ENCODE measurements around the gene ZNF408.

The ZNF408 gene

GRCh38 chr11:46661836-46662235 is 39.0 kb upstream of the ZNF408 start:
- intact Hi-C loops (cut with DNase I; ENCODE audit: low total_unique reads): no loop called here
- H3K4me1 ChIP-seq: peaks cover 0 to 28% (median 4%) of the 10 kb centered on the region in 4 donors
- peaks cover 78 to 99% (median 84%) of the 10 kb centered on the region in 3 donors for H3K36me3 ChIP-seq

GRCh38 chr11:46662366-46662765 is 38.5 kb upstream of the ZNF408 start:
- Histone ChIP-seq H3K36me3 (peaks cover 73 to 99% (median 82%) of the 10 kb centered on the region in 3 donors), H3K4me1 (peaks cover 0 to 33% (median 8%) of the 10 kb centered on the region in 4 donors), H3K9me3 (no peaks in the 10 kb centered on the region), H3K4me3 (no peak overlapping the region), H3K27ac (no peak overlapping the region), H3K27me3 (no peaks in the 10 kb centered on the region)
- intact Hi-C loops (cut with DNase I; ENCODE audit: low total_unique reads): no loop called here
- no peak for TF ChIP-seq CTCF (IDR thresholded peaks at IDR 0.05)
- no peak for DNase-seq

More at GRCh38 chr11:46661836-46662235, 39.0 kb upstream of the ZNF408 start:
- no peak for TF ChIP-seq CTCF (IDR thresholded peaks at IDR 0.05)
- no peak overlapping the region for H3K27ac ChIP-seq
- H3K4me3 ChIP-seq: no peak overlapping the region
- no peaks in the 10 kb centered on the region for H3K9me3 ChIP-seq
- no peaks in the 10 kb centered on the region for H3K27me3 ChIP-seq
- DNase-seq: no peak

- peak in 1 of 2 donors; percentile 10 for DNase-seq
- peak overlapping the region; percentile 37 to 64 for H3K27ac ChIP-seq
- H3K9me3 ChIP-seq: no peaks in the 10 kb centered on the region
- intact Hi-C loops (cut with DNase I; ENCODE audit: low total_unique reads): no loop called here
- H3K27me3 ChIP-seq: no peaks in the 10 kb centered on the region
- TF ChIP-seq CTCF (IDR thresholded peaks at IDR 0.05): no peak
- H3K36me3 ChIP-seq: peaks cover 67 to 99% (median 82%) of the 10 kb centered on the region in 3 donors
- peaks cover 0 to 37% (median 9%) of the 10 kb centered on the region in 4 donors for H3K4me1 ChIP-seq
- H3K4me3 ChIP-seq: no peak overlapping the region
Observed at GRCh38 chr11:46663277-46663940, 37.4 kb upstream of the ZNF408 start.

GRCh38 chr11:46664612-46665011 is 36.2 kb upstream of the ZNF408 start:
- H3K4me3 ChIP-seq: no peak overlapping the region
- H3K27me3 ChIP-seq: no peaks in the 10 kb centered on the region
- peak in 1 of 2 donors; percentile 32 for DNase-seq
- no peak for TF ChIP-seq CTCF (IDR thresholded peaks at IDR 0.05)
- peaks cover 0 to 31% (median 9%) of the 10 kb centered on the region in 4 donors for H3K4me1 ChIP-seq
- peak overlapping the region; percentile 3 to 64 for H3K27ac ChIP-seq
- peaks cover 67 to 99% (median 82%) of the 10 kb centered on the region in 3 donors for H3K36me3 ChIP-seq
- no peaks in the 10 kb centered on the region for H3K9me3 ChIP-seq
- intact Hi-C loops (cut with DNase I; ENCODE audit: low total_unique reads): no loop called here

- no peak for TF ChIP-seq CTCF (IDR thresholded peaks at IDR 0.05)
- intact Hi-C loops (cut with DNase I; ENCODE audit: low total_unique reads): no loop called here
- peak in 1 of 2 donors; percentile 54 for DNase-seq
- Histone ChIP-seq H3K4me1 (peaks cover 0 to 31% (median 9%) of the 10 kb centered on the region in 4 donors), H3K27ac (peak overlapping the region; percentile 3 to 64), H3K9me3 (no peaks in the 10 kb centered on the region), H3K4me3 (no peak overlapping the region), H3K27me3 (no peaks in the 10 kb centered on the region), H3K36me3 (peaks cover 68 to 99% (median 83%) of the 10 kb centered on the region in 3 donors)
Observed at GRCh38 chr11:46665356-46665755, 35.5 kb upstream of the ZNF408 start.

Measured in tibial artery (tissue), 4 donors.